IMR-90 (cell line): ENCODE results near the gene MRGPRF. TPM values are rescaled to one million over a fixed set of nuclear protein-coding genes. Genes with fewer than 3 reads are reported as not detected.

Experiments
- CHD1 ChIP-seq: IDR thresholded peaks from 2 replicates; pipeline ENCODE4 v1.6.1; 2012; ENCODE audit warnings: low read depth, low read length, improper control_type of control experiment
- ELK1 ChIP-seq: fragments of 150-350 bp; IDR thresholded peaks from 2 replicates; pipeline ENCODE4 v1.6.1; 2016; ENCODE audit warnings: low read depth, mild to moderate bottlenecking, low read length, moderate library complexity, borderline replicate concordance
- SMC3 ChIP-seq: fragments of 150-350 bp; IDR thresholded peaks from 2 replicates; pipeline ENCODE4 v1.6.1; 2016; ENCODE audit warnings: low read depth, mild to moderate bottlenecking, antibody characterized with exemption, low read length, moderate library complexity
- polyA plus RNA-seq, 3 experiments: library from polyadenylated mRNA; depleted of rRNA; stranded (reverse); fragments of >200 nt; gene quantifications; 2 replicates each; pipeline ENCODE4 v1.2.3, GENCODE V29; 2012; ENCODE audit warnings: low replicate concordance in 1 of 3
- total RNA-seq: library from RNA; depleted of rRNA; stranded (reverse); fragments of >200 nt; gene quantifications from 2 replicates; pipeline ENCODE4 v1.2.3, GENCODE V29; 2012

The MRGPRF gene
- total and polyA plus RNA-seq, 2 of the 4 experiments (the other 2 are of a cell fraction): 6.3 to 28.8 TPM

DNA sequence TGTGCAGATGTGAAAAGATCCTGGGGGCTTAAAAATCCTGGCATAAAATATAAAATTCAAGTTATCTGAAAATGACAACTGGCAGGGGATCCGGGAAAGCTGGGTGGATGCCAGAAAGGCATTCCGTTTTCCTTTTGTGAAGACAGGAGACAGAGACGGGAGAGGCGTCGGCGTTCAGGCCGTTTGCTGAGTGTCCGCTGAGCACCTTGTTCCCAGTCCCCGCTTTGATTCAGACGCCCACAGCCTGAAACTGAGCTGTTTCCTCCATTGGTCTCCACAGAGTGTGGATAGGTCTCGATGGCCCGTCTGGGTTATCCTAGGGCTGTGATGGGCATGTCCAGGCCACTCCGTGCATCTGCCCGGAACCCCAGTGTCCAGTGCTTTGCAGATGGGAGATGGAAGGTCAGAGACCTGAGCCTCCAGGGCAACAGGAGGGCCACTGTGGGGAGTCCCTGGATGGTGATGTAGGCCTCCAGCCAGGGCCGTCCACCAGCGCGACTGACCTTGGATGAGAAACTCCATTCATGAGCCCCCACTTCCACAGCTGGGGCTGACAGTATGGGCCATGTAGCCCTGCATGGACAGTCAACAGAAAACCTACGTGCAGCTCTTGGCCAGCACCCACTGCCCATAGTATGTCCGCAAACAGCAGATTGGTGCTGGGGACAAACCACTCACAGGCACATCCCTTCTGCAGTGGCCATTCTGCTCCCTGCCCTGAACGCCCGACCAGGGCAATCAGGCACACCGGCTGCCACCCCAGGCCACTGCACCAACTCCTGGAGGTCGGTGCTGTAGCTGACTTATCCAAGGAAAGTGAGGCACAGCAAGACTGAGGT lies 11.6 kb downstream of the MRGPRF start (continued):
- TF ChIP-seq ELK1: no peak
- TF ChIP-seq CHD1: no peak
- no peak for TF ChIP-seq SMC3
